Transverse colon (tissue), 4 donors: ENCODE measurements around the gene ATP5PD.
"Not testable (repeated sequence)": the region's sequence is repeated elsewhere in the genome, so short reads cannot be mapped to it uniquely, and the experiment has no call there.

Experiments used
- CTCF ChIP-seq, 5 experiments: fragments of 200-600 bp in 3 of 5; fragments of 450-650 bp in 2 of 5; sonication (generic) in 3 of 5; IDR thresholded peaks; 1 replicate in 2 of 5; 2 replicates in 3 of 5; pipeline ENCODE4 v1.5.1; 2016 to 2017; ENCODE audit warnings: antibody characterized with exemption in 5 of 5, inconsistent platforms in 3 of 5, mild to moderate bottlenecking in 2 of 5, moderate library complexity in 1 of 5
- EP300 ChIP-seq: sonication (generic); formaldehyde crosslinking; IDR thresholded peaks from one replicate; pipeline ENCODE4 v1.6.1; 2017; ENCODE audit warnings: antibody characterized with exemption, low read depth
- POLR2A ChIP-seq: fragments of 450-650 bp; IDR thresholded peaks from one replicate; pipeline ENCODE4 v1.6.1; 2016; ENCODE audit warnings: antibody characterized with exemption, mild to moderate bottlenecking, moderate library complexity
- POLR2AphosphoS5 ChIP-seq, 3 donors: sonication (generic); formaldehyde crosslinking; IDR thresholded peaks; one replicate each; pipeline ENCODE4 v1.6.1; 2016; ENCODE audit warnings: antibody characterized with exemption in 3 of 3

- TF ChIP-seq POLR2AphosphoS5 (IDR thresholded peaks at IDR 0.05); CTCF (IDR thresholded peaks at IDR 0.05); POLR2A; EP300: not testable (repeated sequence)
These were observed 793 bp downstream of the ATP5PD start for GRCh38 chr17:75045946-75046406.
